SK-N-MC (cell line): Measurements from ENCODE around the gene ZNF865.

ENCODE experiments used
- EZH2 ChIP-seq: fragments of 200-600 bp; sonication (generic); IDR thresholded peaks from one replicate; pipeline ENCODE4 v1.6.1; 2017; ENCODE audit warnings: antibody characterized with exemption
- FOXP2 ChIP-seq: optimal IDR thresholded peaks from 2 replicates; pipeline ENCODE3; 2011; ENCODE audit warnings: mild to moderate bottlenecking, moderate library complexity; ENCODE audit not compliant: insufficient read depth; ENCODE audit errors: extremely low read length, control extremely low read depth
- POLR2AphosphoS5 ChIP-seq: IDR thresholded peaks from 2 replicates; pipeline ENCODE4 v1.6.1; 2012; ENCODE audit warnings: mild to moderate bottlenecking, low read depth, low read length, borderline replicate concordance

- TF ChIP-seq FOXP2 (no peak), EZH2 (no peak), POLR2AphosphoS5 (no peak)
Observed at GRCh38 chr19:55659822-55660221, 54.4 kb downstream of the ZNF865 start.
